Peyer's patch (tissue), 4 donors: ENCODE data around the gene ERLIN1. TPM values are rescaled to one million over a fixed set of nuclear protein-coding genes. Genes with fewer than 3 reads are reported as not detected.

Source experiments
- DNase-seq, 3 donors: peaks; one replicate each; pipeline ENCODE4 v3.0.0-alpha.2; 2017 to 2019
- H3K27ac ChIP-seq, 4 donors: fragments of 200-600 bp; sonication (generic); one replicate each; pipeline ENCODE4 v1.5.1; 2016 to 2019
- H3K27me3 ChIP-seq, 2 donors: fragments of 200-600 bp; sonication (generic); one replicate each; pipeline ENCODE4 v1.5.1; 2019
- H3K36me3 ChIP-seq, 3 donors: fragments of 200-600 bp; sonication (generic); one replicate each; pipeline ENCODE4 v1.5.1; 2016 to 2019
- H3K4me1 ChIP-seq, 4 donors: fragments of 200-600 bp; sonication (generic); one replicate each; pipeline ENCODE4 v1.5.1; 2016 to 2019
- H3K4me3 ChIP-seq, 4 donors: fragments of 200-600 bp; sonication (generic); 1 replicate in 3 of 4; 2 replicates in 1 of 4; pipeline ENCODE4 v1.5.1; 2016 to 2019; ENCODE audit warnings: mild to moderate bottlenecking in 1 of 4
- H3K9me3 ChIP-seq, 4 donors: fragments of 200-600 bp; sonication (generic); one replicate each; pipeline ENCODE4 v1.5.1; 2016 to 2019; ENCODE audit warnings: mild to moderate bottlenecking in 1 of 4
- CTCF ChIP-seq, 6 experiments: fragments of 450-650 bp in 4 of 6; fragments of 200-600 bp in 2 of 6; sonication (generic) in 1 of 6; IDR thresholded peaks; one replicate each; pipeline ENCODE4 v1.5.1; 2017 to 2019; ENCODE audit warnings: antibody characterized with exemption in 6 of 6, mild to moderate bottlenecking in 3 of 6, moderate library complexity in 1 of 6
- POLR2A ChIP-seq, 2 donors: fragments of 450-650 bp; IDR thresholded peaks; one replicate each; pipeline ENCODE4 v1.5.1; 2017; ENCODE audit warnings: antibody characterized with exemption in 2 of 2, mild to moderate bottlenecking in 2 of 2, moderate library complexity in 2 of 2
- total RNA-seq, 4 donors: library from RNA; depleted of rRNA; stranded (reverse); fragments of >200 nt; gene quantifications; one replicate each; pipeline ENCODE4 v1.1.0, GENCODE V29; 2016

ERLIN1 gene
- total RNA-seq, 4 donors from 2014 or later: 5.8 to 28.7 (median 26.3) TPM

DNA sequence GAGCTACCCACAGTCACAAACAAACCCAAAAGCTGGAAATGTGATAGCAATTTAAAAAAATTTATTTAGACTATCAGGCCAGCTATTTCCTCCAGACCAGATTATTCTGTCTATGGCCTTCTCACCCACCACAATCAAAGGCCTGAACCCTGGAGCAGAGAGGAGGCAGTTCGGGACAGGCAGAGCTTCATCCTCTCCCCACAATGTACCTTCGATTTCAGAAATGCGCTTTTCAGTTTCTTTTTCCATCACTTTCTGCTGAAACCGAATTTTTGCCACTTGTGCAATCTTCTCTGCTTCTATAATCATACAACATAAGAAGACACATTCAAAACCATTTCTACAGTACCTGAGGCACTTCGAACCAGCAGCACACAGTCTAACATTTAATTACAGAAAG, 29.9 kb downstream of the ERLIN1 start:
- Histone ChIP-seq H3K36me3 (peaks cover 0 to 63% (median 0%) of the 10 kb centered on the region in 3 donors), H3K27ac (no peak overlapping the region)

GRCh38 chr10:100154666-100155065, 31.2 kb downstream of the ERLIN1 start:
- H3K9me3 ChIP-seq: no peaks in the 10 kb centered on the region
- no peaks in the 10 kb centered on the region for H3K27me3 ChIP-seq
- H3K4me3 ChIP-seq: no peak overlapping the region
- no peak for DNase-seq
- H3K4me1 ChIP-seq: no peaks in the 10 kb centered on the region
- no peak overlapping the region for H3K27ac ChIP-seq
- TF ChIP-seq POLR2A (IDR thresholded peaks at IDR 0.05) (no peak), CTCF (IDR thresholded peaks at IDR 0.05) (no peak)
- peaks cover 0 to 64% (median 0%) of the 10 kb centered on the region in 3 donors for H3K36me3 ChIP-seq

More for the DNA sequence above, 29.9 kb downstream of the ERLIN1 start:
- Histone ChIP-seq H3K4me1 (no peaks in the 10 kb centered on the region), H3K9me3 (no peaks in the 10 kb centered on the region), H3K27me3 (no peaks in the 10 kb centered on the region), H3K4me3 (no peak overlapping the region)
- no peak for DNase-seq
- TF ChIP-seq CTCF (IDR thresholded peaks at IDR 0.05) (no peak), POLR2A (IDR thresholded peaks at IDR 0.05) (no peak)

GRCh38 chr10:100153239-100153825, 32.5 kb downstream of the ERLIN1 start:
- no peaks in the 10 kb centered on the region for H3K9me3 ChIP-seq
- H3K36me3 ChIP-seq: peaks cover 0 to 71% (median 0%) of the 10 kb centered on the region in 3 donors
- no peak for DNase-seq
- H3K27ac ChIP-seq: peak overlapping the region in 1 of 4 donors; percentile 25
- H3K4me3 ChIP-seq: no peak overlapping the region
- no peaks in the 10 kb centered on the region for H3K4me1 ChIP-seq
- TF ChIP-seq POLR2A (IDR thresholded peaks at IDR 0.05): no peak
- TF ChIP-seq CTCF (IDR thresholded peaks at IDR 0.05): no peak
- no peaks in the 10 kb centered on the region for H3K27me3 ChIP-seq

DNA sequence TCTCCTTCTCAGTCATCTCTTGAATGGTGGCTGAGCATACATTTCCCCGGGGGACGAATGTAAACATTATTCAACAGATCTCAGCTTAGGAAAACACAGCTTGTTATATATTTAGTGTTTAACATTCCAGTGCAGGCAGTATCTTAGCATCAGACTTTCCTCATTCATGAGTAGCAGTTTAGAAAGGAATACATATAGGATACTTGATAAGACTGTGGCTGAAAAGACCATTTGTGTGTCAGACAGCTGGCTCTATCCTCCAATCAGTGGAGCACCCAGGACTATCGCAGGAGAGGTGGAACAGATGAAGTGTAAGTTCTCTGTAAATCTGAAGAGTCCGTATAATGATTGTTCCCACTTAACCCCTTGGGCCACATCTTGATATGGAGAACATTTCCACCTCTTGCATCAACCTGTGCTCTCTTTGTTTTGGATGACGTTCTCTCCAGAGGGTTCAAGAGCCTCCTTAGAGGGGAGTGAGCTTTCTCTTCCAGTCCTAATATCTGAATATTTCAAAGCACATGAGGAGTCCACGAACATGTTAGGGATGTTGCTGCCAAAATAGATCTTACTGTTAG, 34.0 kb downstream of the ERLIN1 start:
- no peaks in the 10 kb centered on the region for H3K4me1 ChIP-seq
- peaks cover 0 to 63% (median 0%) of the 10 kb centered on the region in 3 donors for H3K36me3 ChIP-seq
- H3K4me3 ChIP-seq: no peak overlapping the region
- TF ChIP-seq POLR2A (IDR thresholded peaks at IDR 0.05): no peak
- TF ChIP-seq CTCF (IDR thresholded peaks at IDR 0.05): no peak
- H3K27me3 ChIP-seq: no peaks in the 10 kb centered on the region
- no peaks in the 10 kb centered on the region for H3K9me3 ChIP-seq
- no peak overlapping the region for H3K27ac ChIP-seq
- DNase-seq: no peak

GRCh38 chr10:100148353-100149211, 37.2 kb downstream of the ERLIN1 start:
- no peak overlapping the region for H3K27ac ChIP-seq
- H3K27me3 ChIP-seq: no peaks in the 10 kb centered on the region
- DNase-seq: no peak
- no peak overlapping the region for H3K4me3 ChIP-seq
- H3K4me1 ChIP-seq: no peaks in the 10 kb centered on the region
- peaks cover 0 to 42% (median 0%) of the 10 kb centered on the region in 3 donors for H3K36me3 ChIP-seq
- TF ChIP-seq POLR2A (IDR thresholded peaks at IDR 0.05): no peak
- no peak for TF ChIP-seq CTCF (IDR thresholded peaks at IDR 0.05)
- no peaks in the 10 kb centered on the region for H3K9me3 ChIP-seq
